Measurements from ENCODE around the gene SPACA4.

DNA sequence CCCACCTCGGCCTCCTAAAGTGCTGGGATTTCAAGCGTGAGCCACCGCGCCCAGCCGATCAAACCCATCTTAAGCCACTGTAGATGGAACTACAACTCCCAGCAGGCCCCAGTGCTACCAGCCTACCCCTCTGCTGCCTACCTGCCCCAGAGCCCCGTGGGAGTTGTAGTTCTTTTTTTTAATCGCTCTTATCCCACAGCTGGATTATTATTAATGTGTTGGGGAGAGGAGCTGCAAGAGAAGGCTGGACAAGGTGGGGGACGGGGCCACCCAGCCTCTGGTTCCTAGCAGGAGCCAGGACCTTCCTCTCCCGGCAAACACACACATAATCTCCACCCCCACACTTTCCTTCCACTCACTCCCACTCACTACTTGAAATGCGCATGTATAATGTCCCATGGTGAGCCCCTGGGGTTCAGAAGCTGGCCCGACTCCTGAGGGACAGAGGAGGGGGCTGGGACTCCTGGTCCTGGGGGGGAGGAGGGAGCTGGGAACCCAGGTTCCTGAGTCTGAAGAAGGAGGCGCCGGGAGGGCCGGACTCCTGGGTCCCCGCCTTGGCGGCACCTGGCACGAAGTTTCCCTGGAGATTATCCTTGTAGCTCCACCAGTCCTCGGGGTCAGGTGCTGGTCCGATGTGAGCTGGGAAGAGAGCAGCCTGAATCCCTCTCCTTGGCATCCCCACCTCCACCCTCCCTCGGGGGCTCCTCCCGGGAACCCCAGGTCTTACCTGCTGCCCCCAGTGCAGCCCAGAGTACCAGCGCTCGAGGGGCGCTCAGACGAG lies 38.5 kb downstream of the SPACA4 start:
- TF ChIP-seq, protein P1, sequence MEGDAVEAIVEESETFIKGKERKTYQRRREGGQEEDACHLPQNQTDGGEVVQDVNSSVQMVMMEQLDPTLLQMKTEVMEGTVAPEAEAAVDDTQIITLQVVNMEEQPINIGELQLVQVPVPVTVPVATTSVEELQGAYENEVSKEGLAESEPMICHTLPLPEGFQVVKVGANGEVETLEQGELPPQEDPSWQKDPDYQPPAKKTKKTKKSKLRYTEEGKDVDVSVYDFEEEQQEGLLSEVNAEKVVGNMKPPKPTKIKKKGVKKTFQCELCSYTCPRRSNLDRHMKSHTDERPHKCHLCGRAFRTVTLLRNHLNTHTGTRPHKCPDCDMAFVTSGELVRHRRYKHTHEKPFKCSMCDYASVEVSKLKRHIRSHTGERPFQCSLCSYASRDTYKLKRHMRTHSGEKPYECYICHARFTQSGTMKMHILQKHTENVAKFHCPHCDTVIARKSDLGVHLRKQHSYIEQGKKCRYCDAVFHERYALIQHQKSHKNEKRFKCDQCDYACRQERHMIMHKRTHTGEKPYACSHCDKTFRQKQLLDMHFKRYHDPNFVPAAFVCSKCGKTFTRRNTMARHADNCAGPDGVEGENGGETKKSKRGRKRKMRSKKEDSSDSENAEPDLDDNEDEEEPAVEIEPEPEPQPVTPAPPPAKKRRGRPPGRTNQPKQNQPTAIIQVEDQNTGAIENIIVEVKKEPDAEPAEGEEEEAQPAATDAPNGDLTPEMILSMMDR (IDR thresholded peaks at IDR 0.05): no peak
- TF ChIP-seq ZFX (IDR thresholded peaks at IDR 0.05; ENCODE audit: borderline replicate concordance): no peak
